Measurements from ENCODE around the gene THY1.
"Not testable (repeated sequence)": the region's sequence is repeated elsewhere in the genome, so short reads cannot be mapped to it uniquely, and the experiment has no call there.

The THY1 gene

GRCh38 chr11:119422809-119423508 lies at the start of gene THY1:
Gene THY1 (minus strand): TSS chr11:119423172. CDS start chr11:119420905, 2,267 bp downstream.
- DNase-seq, result no peak

GRCh38 chr11:119472186-119472855 lies 49.3 kb upstream of the THY1 start:
- no peak for DNase-seq

- DNase-seq, result no peak
Observed at GRCh38 chr11:119471329-119471728, 48.4 kb upstream of the THY1 start.

GRCh38 chr11:119470317-119471291 lies 47.6 kb upstream of the THY1 start:
- no peak for DNase-seq

DNA sequence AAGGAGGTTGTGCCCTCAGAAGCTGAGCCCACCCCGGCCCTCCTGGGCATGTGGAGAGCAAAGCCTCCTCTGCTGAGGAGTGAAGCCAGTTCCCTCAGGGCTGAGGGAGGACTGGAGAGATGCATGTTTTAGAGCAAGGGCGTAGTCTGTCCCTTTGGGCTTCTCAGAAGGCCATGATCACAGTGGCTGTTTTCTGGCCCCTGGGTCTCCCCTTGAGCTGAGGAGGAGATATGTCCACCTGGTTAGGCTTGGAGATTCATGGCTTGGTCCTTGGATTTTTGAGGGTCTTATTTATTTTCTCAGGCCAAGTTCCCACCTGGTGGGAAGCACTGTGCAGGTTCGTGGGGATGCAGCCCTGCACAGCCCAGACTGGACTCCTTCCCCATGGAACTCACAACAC lies 46.5 kb upstream of the THY1 start:
- DNase-seq, result no peak

DNA sequence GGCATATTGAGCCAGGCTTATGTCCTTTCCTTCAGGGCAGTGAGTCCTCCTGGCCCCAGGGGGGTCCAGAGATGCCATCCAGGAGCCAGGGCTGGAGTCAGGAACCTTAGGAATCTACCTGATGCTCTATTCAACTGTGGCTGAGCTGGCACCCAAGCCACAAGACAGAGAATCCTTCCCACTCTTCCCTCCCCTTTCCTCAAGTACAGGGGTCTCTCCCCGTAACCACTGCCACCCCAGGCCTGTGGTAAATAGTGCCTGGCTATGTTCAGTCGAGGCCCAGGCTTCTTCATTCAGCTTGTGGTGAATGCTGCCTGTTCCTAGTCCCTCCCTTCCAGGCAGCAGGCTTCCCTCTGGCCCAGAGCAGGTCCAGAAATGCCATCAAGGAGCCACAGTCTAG lies 45.5 kb upstream of the THY1 start:
- DNase-seq, result no peak

GRCh38 chr11:119461229-119461963 lies 38.4 kb upstream of the THY1 start:
- no peak for DNase-seq

GRCh38 chr11:119460582-119460981 lies 37.6 kb upstream of the THY1 start:
- DNase-seq, result no peak

DNA sequence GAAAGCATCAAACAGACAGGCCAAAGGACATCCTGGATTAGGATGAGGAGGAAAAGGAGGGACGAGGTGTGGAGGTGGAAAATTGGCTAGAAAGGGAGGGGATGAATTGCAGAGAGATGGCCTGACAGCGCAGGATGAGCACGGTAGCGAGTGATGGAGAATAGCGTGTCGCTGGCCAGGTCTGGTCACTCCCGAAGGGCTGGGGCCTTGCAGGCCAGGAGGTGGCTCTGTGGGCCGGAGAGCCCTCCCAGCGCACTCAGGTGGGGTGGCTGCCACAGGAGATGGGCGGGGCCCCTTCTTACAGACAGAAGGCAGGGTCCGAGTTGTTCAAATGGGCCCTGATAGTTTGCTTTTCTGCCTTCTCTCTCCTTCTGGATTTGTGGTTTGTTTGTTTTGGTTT lies 37.1 kb upstream of the THY1 start:
- DNase-seq, result no peak

GRCh38 chr11:119459293-119459976 lies 36.5 kb upstream of the THY1 start:
- DNase-seq, result no peak

- not testable (repeated sequence) for DNase-seq
Observed at GRCh38 chr11:119455708-119456107, 32.7 kb upstream of the THY1 start.

DNA sequence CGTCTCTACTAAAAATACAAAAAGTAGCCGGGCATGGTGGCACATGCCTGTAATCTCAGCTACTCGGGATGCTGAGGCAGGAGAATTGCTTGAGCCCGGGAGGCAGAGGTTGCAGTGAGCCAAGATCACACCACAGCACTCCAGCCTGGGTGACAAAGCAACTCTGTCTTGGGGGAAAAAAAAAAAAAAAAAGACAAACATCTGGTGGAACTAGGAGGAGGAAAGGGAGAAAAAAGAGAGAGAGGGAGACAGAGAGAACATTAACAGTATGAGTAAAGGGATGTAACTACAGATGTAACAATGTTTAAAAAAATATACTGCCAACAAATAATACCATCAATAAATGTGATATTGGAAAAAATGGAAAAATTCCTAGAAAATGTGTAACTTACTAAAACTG lies 32.3 kb upstream of the THY1 start:
- DNase-seq, result not testable (repeated sequence)

DNA sequence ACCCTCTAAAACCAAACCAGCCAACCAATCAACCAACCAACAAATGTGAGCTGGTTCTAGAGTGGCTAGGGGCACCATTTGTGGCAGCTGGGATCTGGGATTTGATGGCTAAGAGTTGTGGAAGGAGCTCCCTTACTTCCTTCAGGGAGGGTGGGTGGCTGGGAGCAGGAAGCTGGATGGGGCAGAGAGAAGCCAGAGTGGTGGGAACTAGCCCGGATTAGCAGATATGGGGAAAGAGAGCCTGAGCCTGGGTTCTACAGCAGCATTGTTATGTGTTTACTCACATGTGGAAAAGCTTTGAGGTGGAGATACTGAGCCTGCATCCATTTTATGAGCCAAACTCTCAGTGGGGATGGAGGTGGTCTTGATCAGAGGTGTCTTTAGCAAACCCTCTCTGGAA lies 30.9 kb upstream of the THY1 start:
- no peak for DNase-seq

- DNase-seq, result no peak
Observed at GRCh38 chr11:119450590-119451326, 27.8 kb upstream of the THY1 start.

- DNase-seq, result no peak
Observed at GRCh38 chr11:119449498-119449897, 26.5 kb upstream of the THY1 start.

GRCh38 chr11:119448380-119448779 lies 25.4 kb upstream of the THY1 start:
- no peak for DNase-seq

GRCh38 chr11:119447664-119448242 lies 24.8 kb upstream of the THY1 start:
- DNase-seq, result no peak

DNA sequence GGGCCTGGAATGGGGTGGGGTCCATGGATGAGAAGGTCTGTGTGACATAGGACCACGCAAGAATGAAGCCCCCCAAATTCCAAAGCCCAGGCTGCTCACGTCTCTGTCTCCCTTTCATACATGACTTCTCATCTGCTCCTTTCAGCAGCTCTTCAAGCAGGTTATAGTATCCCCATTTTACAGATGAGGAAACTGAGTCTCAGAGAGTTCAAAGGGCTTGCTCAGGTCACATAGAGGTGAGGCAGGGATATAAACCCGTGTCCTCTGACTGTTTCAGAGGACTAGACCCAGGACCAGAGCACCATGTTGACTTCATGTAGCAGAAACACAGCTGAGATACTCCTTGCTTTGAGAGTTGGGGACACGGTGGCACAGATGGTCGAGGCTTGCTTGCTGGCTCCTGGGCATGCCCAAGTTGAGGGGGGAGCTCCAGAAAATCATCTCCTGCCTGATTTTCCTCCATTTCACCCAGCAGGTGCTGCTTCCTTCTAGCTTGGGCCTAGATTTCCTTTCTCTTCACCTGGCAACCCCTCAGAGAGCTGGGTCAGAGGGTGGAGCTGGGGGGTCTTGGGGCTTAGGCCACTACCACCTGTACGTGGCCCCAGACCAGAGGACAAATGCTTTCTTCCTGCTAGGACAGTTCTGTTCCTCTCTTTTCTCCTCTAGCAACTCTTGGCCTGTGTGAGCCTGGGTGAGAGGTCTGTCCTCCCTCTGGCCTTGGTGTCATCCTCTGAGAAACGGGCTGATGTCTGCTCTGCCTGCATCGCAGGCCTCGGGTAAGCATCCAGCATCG lies 24.1 kb upstream of the THY1 start:
- no peak for DNase-seq

DNA sequence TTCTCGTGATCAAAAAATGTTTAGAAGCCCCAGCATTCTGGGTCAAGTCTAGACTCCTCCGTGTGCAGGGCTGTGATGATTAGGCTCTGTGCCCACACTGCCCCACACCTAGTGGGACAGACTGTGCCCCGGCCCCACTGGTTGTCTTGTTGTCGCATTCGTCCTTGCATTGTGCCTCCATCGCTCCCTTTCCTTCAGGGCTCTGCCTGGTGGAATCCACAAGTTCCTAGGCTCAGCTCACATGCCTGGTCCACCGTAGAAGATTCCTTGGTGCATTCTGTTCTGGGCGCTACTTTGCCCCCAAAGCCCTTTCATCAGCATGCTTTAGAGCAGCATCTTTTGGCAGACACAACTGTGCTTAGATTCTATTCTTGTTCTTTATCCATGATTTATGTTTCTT lies 23.5 kb upstream of the THY1 start:
- no peak for DNase-seq

- DNase-seq, result no peak
Observed at GRCh38 chr11:119445850-119446249, 22.9 kb upstream of the THY1 start.

Measured in CD4-positive, alpha-beta T cell treated with Interleukin-21 for 1 hour (primary cell).